HEK293 (cell line): Measurements from ENCODE around the gene TP63.

Experiments used
- CTCF ChIA-PET: fragments of 350-600 bp; formaldehyde crosslinking; extraction: SDS; loops from one replicate; lab custom pipeline; 2021; ENCODE audit warnings: antibody characterized with exemption; lab: Yijun Ruan, JAX
- POLR2A ChIA-PET: fragments of 300-600 bp; formaldehyde crosslinking; extraction: SDS; loops from one replicate; lab custom pipeline; 2020; ENCODE audit warnings: antibody characterized with exemption, inconsistent platforms; lab: Yijun Ruan, JAX
- H3K27ac ChIP-seq: fragments of 200-500 bp; sonication (Bioruptor generic); 2 replicates; pipeline ENCODE4 v1.5.1; 2014; ENCODE audit warnings: low read depth, low read length, control low read depth, inconsistent platforms; ENCODE audit errors: extremely low read depth
- H3K36me3 ChIP-seq, 2 experiments: fragments of 200-500 bp in 1 of 2; sonication (Bioruptor generic) in 1 of 2; 1 replicate in 1 of 2; 2 replicates in 1 of 2; pipeline ENCODE4 v1.5.1; 2014 to 2017; ENCODE audit warnings: inconsistent platforms in 2 of 2, low read length in 2 of 2; ENCODE audit not compliant: control insufficient read depth in 2 of 2, insufficient read depth in 1 of 2
- H3K4me1 ChIP-seq: fragments of 200-500 bp; sonication (Bioruptor generic); 2 replicates; pipeline ENCODE4 v1.5.1; 2014; ENCODE audit warnings: mild to moderate bottlenecking, low read length, inconsistent platforms; ENCODE audit not compliant: control insufficient read depth, insufficient read depth
- H3K4me3 ChIP-seq: 2 replicates; pipeline ENCODE4 v1.5.1; 2011; ENCODE audit warnings: low read depth, mild to moderate bottlenecking, control low read depth, low read length, moderate library complexity
- H3K9me3 ChIP-seq: fragments of 200-500 bp; sonication (Bioruptor generic); 2 replicates; pipeline ENCODE4 v1.5.1; 2014; ENCODE audit warnings: low read depth, low read length, inconsistent platforms; ENCODE audit not compliant: control insufficient read depth, insufficient read depth
- BCL11B ChIP-seq: fragments of 450-650 bp; formaldehyde crosslinking; IDR thresholded peaks from 2 replicates; pipeline ENCODE4 v1.5.1; 2016; ENCODE audit warnings: low read depth, missing biosample characterization, missing genetic modification characterization
- FEZF1 ChIP-seq: fragments of 450-650 bp; formaldehyde crosslinking; IDR thresholded peaks from 2 replicates; pipeline ENCODE4 v1.5.1; 2016; ENCODE audit warnings: missing biosample characterization, missing genetic modification characterization
- HIC1 ChIP-seq: fragments of 450-650 bp; formaldehyde crosslinking; IDR thresholded peaks from 2 replicates; pipeline ENCODE4 v1.5.1; 2016; ENCODE audit warnings: missing biosample characterization, missing genetic modification characterization
- PBX3 ChIP-seq: sonication (generic); formaldehyde crosslinking; IDR thresholded peaks from 2 replicates; pipeline ENCODE4 v1.8.1; 2022; ENCODE audit warnings: mild to moderate bottlenecking, moderate library complexity, missing genetic modification reagents
- REPIN1 ChIP-seq: fragments of 450-650 bp; formaldehyde crosslinking; IDR thresholded peaks from 2 replicates; pipeline ENCODE4 v1.5.1; 2017; ENCODE audit warnings: missing biosample characterization, missing genetic modification characterization, low read depth
- SCRT1 ChIP-seq: fragments of 450-650 bp; formaldehyde crosslinking; IDR thresholded peaks from 2 replicates; pipeline ENCODE4 v1.5.1; 2016; ENCODE audit warnings: missing biosample characterization, missing genetic modification characterization, borderline replicate concordance
- SCRT2 ChIP-seq: fragments of 450-650 bp; formaldehyde crosslinking; IDR thresholded peaks from 2 replicates; pipeline ENCODE4 v1.5.1; 2016; ENCODE audit warnings: missing biosample characterization, missing genetic modification characterization
- YY2 ChIP-seq: fragments of 450-650 bp; formaldehyde crosslinking; IDR thresholded peaks from 2 replicates; pipeline ENCODE4 v1.5.1; 2016; ENCODE audit warnings: missing biosample characterization, missing genetic modification characterization
- ZBTB48 ChIP-seq: fragments of 450-650 bp; formaldehyde crosslinking; IDR thresholded peaks from 2 replicates; pipeline ENCODE4 v1.5.1; 2016; ENCODE audit warnings: missing biosample characterization, missing genetic modification characterization
- ZNF121 ChIP-seq: fragments of 450-650 bp; formaldehyde crosslinking; IDR thresholded peaks from 2 replicates; pipeline ENCODE4 v1.5.1; 2016; ENCODE audit warnings: missing biosample characterization, missing genetic modification characterization
- ZNF148 ChIP-seq: fragments of 450-650 bp; formaldehyde crosslinking; IDR thresholded peaks from 2 replicates; pipeline ENCODE4 v1.5.0; 2017; ENCODE audit warnings: missing biosample characterization, missing genetic modification characterization, borderline replicate concordance
- ZNF223 ChIP-seq: fragments of 450-650 bp; formaldehyde crosslinking; IDR thresholded peaks from 2 replicates; pipeline ENCODE4 v1.5.1; 2016; ENCODE audit warnings: missing biosample characterization, missing genetic modification characterization
- ZNF26 ChIP-seq: fragments of 450-650 bp; formaldehyde crosslinking; IDR thresholded peaks from 2 replicates; pipeline ENCODE4 v1.5.1; 2016; ENCODE audit warnings: missing biosample characterization, missing genetic modification characterization
- ZNF324 ChIP-seq: fragments of 450-650 bp; formaldehyde crosslinking; IDR thresholded peaks from 2 replicates; pipeline ENCODE4 v1.5.1; 2016; ENCODE audit warnings: missing biosample characterization, missing genetic modification characterization
- ZNF335 ChIP-seq: fragments of 450-650 bp; formaldehyde crosslinking; conservative IDR thresholded peaks from 2 replicates; pipeline ENCODE4 v1.5.1; 2016; ENCODE audit warnings: missing biosample characterization, missing genetic modification characterization
- ZNF350 ChIP-seq: fragments of 450-650 bp; formaldehyde crosslinking; IDR thresholded peaks from 2 replicates; pipeline ENCODE4 v1.5.0; 2017; ENCODE audit warnings: missing biosample characterization, mild to moderate bottlenecking, missing genetic modification characterization
- ZNF366 ChIP-seq: fragments of 450-650 bp; formaldehyde crosslinking; conservative IDR thresholded peaks from 2 replicates; pipeline ENCODE4 v1.5.1; 2016; ENCODE audit warnings: missing biosample characterization, missing genetic modification characterization
- ZNF404 ChIP-seq: fragments of 450-650 bp; formaldehyde crosslinking; IDR thresholded peaks from 2 replicates; pipeline ENCODE4 v1.5.1; 2017; ENCODE audit warnings: missing biosample characterization, missing genetic modification characterization
- ZNF426 ChIP-seq: fragments of 450-650 bp; formaldehyde crosslinking; IDR thresholded peaks from 2 replicates; pipeline ENCODE4 v1.5.1; 2017; ENCODE audit warnings: missing biosample characterization, missing genetic modification characterization, mild to moderate bottlenecking, inconsistent platforms, moderate library complexity
- ZNF529 ChIP-seq: fragments of 450-650 bp; formaldehyde crosslinking; IDR thresholded peaks from 2 replicates; pipeline ENCODE4 v1.5.1; 2017; ENCODE audit warnings: missing genetic modification characterization, missing biosample characterization; ENCODE audit not compliant: insufficient replicate concordance
- ZNF571 ChIP-seq: fragments of 450-650 bp; formaldehyde crosslinking; IDR thresholded peaks from 2 replicates; pipeline ENCODE4 v1.5.0; 2017; ENCODE audit warnings: missing biosample characterization, missing genetic modification characterization
- ZNF639 ChIP-seq: fragments of 450-650 bp; formaldehyde crosslinking; IDR thresholded peaks from 2 replicates; pipeline ENCODE4 v1.5.1; 2016; ENCODE audit warnings: missing biosample characterization, missing genetic modification characterization
- ZNF654 ChIP-seq: fragments of 450-650 bp; formaldehyde crosslinking; IDR thresholded peaks from 2 replicates; pipeline ENCODE4 v1.5.1; 2016; ENCODE audit warnings: low read depth, missing biosample characterization, missing genetic modification characterization
- ZNF677 ChIP-seq: fragments of 450-650 bp; IDR thresholded peaks from 2 replicates; pipeline ENCODE4 v1.5.0; 2018; ENCODE audit warnings: missing biosample characterization, mild to moderate bottlenecking, missing genetic modification characterization, moderate library complexity
- ZSCAN5A ChIP-seq: fragments of 450-650 bp; formaldehyde crosslinking; IDR thresholded peaks from 2 replicates; pipeline ENCODE4 v1.5.1; 2016; ENCODE audit warnings: missing biosample characterization, missing genetic modification characterization

Gene TP63

GRCh38 chr3:189598530-189599225 is 32.5 kb upstream of the TP63 start (continued):
- no peak for TF ChIP-seq ZNF148 (tag by site-specific recombination)
- no peak for TF ChIP-seq ZNF335 (tag by site-specific recombination)

- no peak for TF ChIP-seq ZNF223 (tag by site-specific recombination)
- TF ChIP-seq ZNF639 (tag by site-specific recombination) = no peak
- TF ChIP-seq ZNF654 (tag by site-specific recombination) = no peak
- no peak for TF ChIP-seq ZBTB48
- no peak for TF ChIP-seq ZNF121
- no peak for TF ChIP-seq ZNF677 (tag by site-specific recombination)
- no peak for TF ChIP-seq SCRT1
- TF ChIP-seq ZNF404 = no peak
- no peak for TF ChIP-seq ZNF366 (tag by site-specific recombination)
- no peak for TF ChIP-seq SCRT2 (tag by site-specific recombination)
- no peak for TF ChIP-seq ZNF571
- TF ChIP-seq ZNF324 (tag by site-specific recombination) = no peak
- no peak for TF ChIP-seq ZNF350
- no peak for TF ChIP-seq HIC1 (tag by site-specific recombination)
- TF ChIP-seq YY2 = no peak
- no peak for TF ChIP-seq FEZF1 (tag by site-specific recombination)
- no peak for TF ChIP-seq BCL11B (tag by site-specific recombination)
- H3K4me3 ChIP-seq = no peak overlapping the region
- no peaks in the 10 kb centered on the region for H3K36me3 ChIP-seq
- CTCF ChIA-PET = no interaction called here
- no peaks in the 10 kb centered on the region for H3K9me3 ChIP-seq
- no peak overlapping the region for H3K27ac ChIP-seq
- POLR2A ChIA-PET = no interaction called here
- H3K4me1 ChIP-seq = no peaks in the 10 kb centered on the region
Observed at GRCh38 chr3:189602471-189602870, 28.7 kb upstream of the TP63 start.

GRCh38 chr3:189605717-189606116 is 25.5 kb upstream of the TP63 start:
- Histone ChIP-seq H3K36me3 (no peaks in the 10 kb centered on the region), H3K9me3 (no peaks in the 10 kb centered on the region), H3K4me1 (no peaks in the 10 kb centered on the region), H3K27ac (no peak overlapping the region), H3K4me3 (no peak overlapping the region)
- CTCF ChIA-PET = no interaction called here
- POLR2A ChIA-PET = no interaction called here
- no peak for TF ChIP-seq ZSCAN5A (tag by site-specific recombination)
- TF ChIP-seq SCRT2 (tag by site-specific recombination) = no peak
- no peak for TF ChIP-seq PBX3 (CRISPR knock-in tag)
- no peak for TF ChIP-seq ZNF26 (tag by site-specific recombination)
- TF ChIP-seq REPIN1 = no peak
- TF ChIP-seq ZNF426 (tag by site-specific recombination) = no peak
- TF ChIP-seq ZNF529 = no peak
